ENCODE data around the gene SPAG16.
"Not testable (repeated sequence)": the region's sequence is repeated elsewhere in the genome, so short reads cannot be mapped to it uniquely, and the experiment has no call there.

SPAG16 gene

GRCh38 chr2:214019229-214019972 lies 735.1 kb downstream of the SPAG16 start:
- DNase-seq, result no peak

GRCh38 chr2:214019973-214020345 lies 735.7 kb downstream of the SPAG16 start:
- no peak for DNase-seq

GRCh38 chr2:214029190-214029589 lies 744.9 kb downstream of the SPAG16 start:
- DNase-seq, result no peak

- DNase-seq, result peak; percentile 3
Observed at GRCh38 chr2:214031566-214031965, 747.3 kb downstream of the SPAG16 start.

- DNase-seq, result no peak
Observed at GRCh38 chr2:214034417-214034816, 750.2 kb downstream of the SPAG16 start.

GRCh38 chr2:214035091-214035852 lies 751.0 kb downstream of the SPAG16 start:
- DNase-seq, result no peak

GRCh38 chr2:214035921-214036320 lies 751.7 kb downstream of the SPAG16 start:
- no peak for DNase-seq

- no peak for DNase-seq
Observed at GRCh38 chr2:214038186-214038585, 753.9 kb downstream of the SPAG16 start.

- no peak for DNase-seq
Observed at GRCh38 chr2:214050731-214051130, 766.5 kb downstream of the SPAG16 start.

GRCh38 chr2:214051585-214051984 lies 767.3 kb downstream of the SPAG16 start:
- DNase-seq, result no peak

- DNase-seq, result no peak
Observed at GRCh38 chr2:214052235-214052634, 768.0 kb downstream of the SPAG16 start.

- DNase-seq, result no peak
Observed at GRCh38 chr2:214057986-214058385, 773.7 kb downstream of the SPAG16 start.

GRCh38 chr2:214062279-214062678 lies 778.0 kb downstream of the SPAG16 start:
- DNase-seq, result not testable (repeated sequence)

- DNase-seq, result no peak
Observed at GRCh38 chr2:214064471-214064870, 780.2 kb downstream of the SPAG16 start.

GRCh38 chr2:214066862-214067261 lies 782.6 kb downstream of the SPAG16 start:
- DNase-seq, result no peak

GRCh38 chr2:214069254-214069653 lies 785.0 kb downstream of the SPAG16 start:
- DNase-seq, result no peak

- no peak for DNase-seq
Observed at GRCh38 chr2:214075456-214075855, 791.2 kb downstream of the SPAG16 start.

- DNase-seq, result no peak
Observed at GRCh38 chr2:214076527-214076926, 792.3 kb downstream of the SPAG16 start.

GRCh38 chr2:214077727-214078126 lies 793.5 kb downstream of the SPAG16 start:
- DNase-seq, result no peak

GRCh38 chr2:214079032-214079431 lies 794.8 kb downstream of the SPAG16 start:
- no peak for DNase-seq

- DNase-seq, result no peak
Observed at GRCh38 chr2:214088536-214088935, 804.3 kb downstream of the SPAG16 start.

- DNase-seq, result no peak
Observed at GRCh38 chr2:214096208-214096715, 812.0 kb downstream of the SPAG16 start.

- DNase-seq, result no peak
Observed at GRCh38 chr2:214098811-214099210, 814.5 kb downstream of the SPAG16 start.

- DNase-seq, result no peak
Observed at GRCh38 chr2:214100488-214100887, 816.2 kb downstream of the SPAG16 start.
